Left renal cortex interstitium (tissue), 4 donors: ENCODE results near the gene KCNJ14. TPM values are rescaled to one million over a fixed set of nuclear protein-coding genes. Genes with fewer than 3 reads are reported as not detected.
"Not testable (repeated sequence)": the region's sequence is repeated elsewhere in the genome, so short reads cannot be mapped to it uniquely, and the experiment has no call there.

Experiments used
- DNase-seq, 4 donors: peaks; one replicate each; pipeline ENCODE4 v3.0.0-alpha.2; 2013; ENCODE audit warnings: low read depth in 4 of 4, low spot score in 2 of 4, missing footprints in 1 of 4
- polyA plus RNA-seq, 4 donors: library from polyadenylated mRNA; unstranded; fragments of 120-200 nt; gene quantifications; one replicate each; pipeline ENCODE4 v1.2.1, GENCODE V29; 2013; ENCODE audit not compliant: insufficient read length in 4 of 4

The KCNJ14 gene
- polyA plus RNA-seq, 4 donors = 0.40 to 1.2 (median 0.85) TPM

DNA sequence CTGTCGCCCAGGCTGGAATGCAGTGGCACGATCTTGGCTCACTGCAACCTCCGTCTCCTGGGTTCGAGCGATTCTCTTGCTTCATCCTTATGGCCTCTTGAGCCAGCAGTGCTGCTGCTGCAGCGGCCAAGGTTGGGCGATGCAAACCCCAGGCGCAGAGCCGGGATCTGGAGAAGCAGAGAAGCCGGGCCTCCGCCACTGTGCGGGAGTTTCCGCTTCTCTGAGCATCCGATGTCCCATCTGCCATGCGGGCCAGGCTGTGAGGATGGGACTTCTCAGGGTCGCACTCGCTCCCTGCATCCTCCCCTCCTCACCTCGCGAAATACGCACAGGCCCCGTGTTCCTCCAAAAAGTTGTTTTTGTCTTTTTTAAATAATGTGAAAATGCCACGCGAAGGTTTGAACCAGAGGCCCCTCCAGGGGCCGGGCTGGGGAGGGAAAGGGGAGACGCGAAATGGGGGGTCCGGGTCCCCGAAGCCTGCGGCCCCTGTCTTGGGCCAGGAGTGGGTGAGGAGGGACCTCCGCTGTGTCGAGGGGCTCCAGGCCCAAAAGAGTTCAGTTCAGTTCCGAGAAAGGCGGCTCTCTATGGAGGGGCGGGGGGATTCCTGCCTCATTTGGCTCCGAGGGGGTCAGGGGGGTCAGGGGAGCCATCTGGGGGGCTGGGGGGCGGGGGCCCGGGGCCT, 29.7 kb downstream of the KCNJ14 start:
- no peak for DNase-seq

DNA sequence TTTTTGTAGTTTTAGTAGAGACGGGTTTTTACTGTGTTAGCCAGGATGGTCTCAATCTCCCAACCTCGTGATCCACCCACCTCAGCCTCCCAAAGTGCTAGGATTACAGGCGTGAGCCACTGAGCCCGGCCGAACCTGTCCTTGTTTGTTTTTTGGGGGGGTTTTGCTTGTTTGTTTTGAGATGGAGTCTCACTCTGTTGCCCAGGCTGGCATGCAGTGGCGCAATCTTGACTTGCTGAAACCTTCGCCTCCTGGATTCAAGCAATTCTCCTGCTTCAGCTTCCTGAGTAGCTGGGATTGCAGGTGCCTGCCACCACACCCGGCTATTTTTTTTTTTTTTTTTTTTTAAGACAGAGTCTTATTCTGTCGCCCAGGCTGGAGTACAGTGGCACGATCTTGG, 31.3 kb downstream of the KCNJ14 start:
- not testable (repeated sequence) for DNase-seq

DNA sequence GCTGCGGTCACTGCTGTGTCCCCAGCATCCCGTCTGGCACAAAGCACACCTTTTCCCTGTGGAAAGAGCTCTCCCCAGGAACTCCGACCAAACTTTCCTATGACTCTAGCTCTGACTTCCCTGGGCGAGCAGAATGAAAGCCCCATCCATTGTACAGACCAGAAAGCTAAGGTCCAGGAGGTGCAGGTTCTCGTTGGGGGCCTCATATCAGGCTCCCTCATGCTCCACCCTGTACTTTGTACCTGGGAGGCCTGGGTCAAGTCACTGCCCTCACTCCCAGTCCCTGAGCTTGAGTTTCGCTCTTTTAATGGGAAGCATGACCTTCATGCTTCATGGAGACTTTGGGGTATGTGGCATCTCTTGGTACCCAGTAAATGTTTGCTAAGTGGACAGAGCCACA, 32.2 kb downstream of the KCNJ14 start:
- no peak for DNase-seq

DNA sequence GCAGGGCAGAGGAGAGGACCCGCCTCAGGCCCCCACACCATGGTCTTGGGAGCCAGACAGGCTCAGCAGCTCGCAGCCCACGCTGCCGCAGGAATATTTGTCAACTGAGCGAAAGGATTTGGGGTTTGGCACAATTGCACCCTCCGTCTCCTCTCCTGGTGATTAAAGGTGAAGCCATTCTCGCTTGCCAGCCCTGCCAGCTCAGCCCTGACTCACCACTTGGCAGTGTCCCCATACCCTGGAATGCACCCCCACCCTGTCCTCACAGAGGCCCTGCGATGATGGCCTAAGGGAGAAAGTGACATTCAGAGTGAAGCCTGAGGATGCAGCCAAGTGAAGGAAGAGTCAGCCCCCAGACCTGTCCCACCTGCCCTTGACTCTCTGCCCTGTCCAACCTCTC, 32.6 kb downstream of the KCNJ14 start:
- DNase-seq = no peak

DNA sequence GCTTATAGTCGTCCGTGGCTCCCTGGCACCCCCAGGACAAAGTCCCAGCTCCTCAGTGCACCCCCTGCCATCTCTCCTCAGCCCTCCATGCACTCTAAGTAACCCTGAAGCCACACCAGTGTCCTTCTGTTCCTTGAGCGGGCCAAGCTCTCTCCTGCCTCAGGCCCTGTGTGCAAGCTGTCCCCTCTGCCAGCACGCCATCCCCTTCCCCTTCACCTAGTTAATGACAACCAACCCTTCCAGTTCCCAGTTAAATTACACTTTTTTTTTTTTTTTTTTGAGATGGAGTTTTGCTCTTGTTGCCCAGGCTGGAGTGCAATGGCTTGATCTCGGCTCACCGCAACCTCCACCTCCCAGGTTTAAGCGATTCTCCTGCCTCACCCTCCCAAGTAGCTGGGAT, 33.1 kb downstream of the KCNJ14 start:
- DNase-seq = not testable (repeated sequence)

DNA sequence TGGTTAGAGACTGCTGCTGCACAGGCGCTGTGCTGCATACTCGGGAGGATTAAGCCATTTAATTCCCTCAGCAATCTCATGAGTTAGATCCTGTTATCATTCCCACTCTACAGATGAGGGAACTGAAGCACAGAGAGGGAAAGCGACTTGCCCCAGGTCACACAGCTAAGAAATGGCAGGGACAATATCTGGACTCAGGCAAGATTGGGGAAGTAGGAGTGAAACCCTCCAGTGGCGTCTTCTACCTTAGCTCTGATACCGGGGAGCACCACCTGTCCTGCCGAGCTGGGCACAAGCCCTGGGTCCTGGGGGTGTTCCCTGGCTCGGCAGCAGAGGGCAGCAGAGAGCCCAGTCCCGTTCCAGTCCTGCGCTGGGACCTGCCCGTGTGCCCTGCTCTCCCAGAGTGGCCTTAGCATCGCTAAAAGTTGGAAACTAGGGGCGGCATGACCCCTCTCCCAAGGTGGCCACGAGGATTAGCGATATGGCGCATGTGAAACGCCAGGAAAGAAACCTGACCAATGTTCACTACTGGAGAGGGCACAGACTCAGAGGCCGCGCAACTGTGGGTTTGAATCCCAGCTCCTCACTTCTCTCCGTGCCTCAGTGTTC, 34.3 kb downstream of the KCNJ14 start:
- DNase-seq = no peak

DNA sequence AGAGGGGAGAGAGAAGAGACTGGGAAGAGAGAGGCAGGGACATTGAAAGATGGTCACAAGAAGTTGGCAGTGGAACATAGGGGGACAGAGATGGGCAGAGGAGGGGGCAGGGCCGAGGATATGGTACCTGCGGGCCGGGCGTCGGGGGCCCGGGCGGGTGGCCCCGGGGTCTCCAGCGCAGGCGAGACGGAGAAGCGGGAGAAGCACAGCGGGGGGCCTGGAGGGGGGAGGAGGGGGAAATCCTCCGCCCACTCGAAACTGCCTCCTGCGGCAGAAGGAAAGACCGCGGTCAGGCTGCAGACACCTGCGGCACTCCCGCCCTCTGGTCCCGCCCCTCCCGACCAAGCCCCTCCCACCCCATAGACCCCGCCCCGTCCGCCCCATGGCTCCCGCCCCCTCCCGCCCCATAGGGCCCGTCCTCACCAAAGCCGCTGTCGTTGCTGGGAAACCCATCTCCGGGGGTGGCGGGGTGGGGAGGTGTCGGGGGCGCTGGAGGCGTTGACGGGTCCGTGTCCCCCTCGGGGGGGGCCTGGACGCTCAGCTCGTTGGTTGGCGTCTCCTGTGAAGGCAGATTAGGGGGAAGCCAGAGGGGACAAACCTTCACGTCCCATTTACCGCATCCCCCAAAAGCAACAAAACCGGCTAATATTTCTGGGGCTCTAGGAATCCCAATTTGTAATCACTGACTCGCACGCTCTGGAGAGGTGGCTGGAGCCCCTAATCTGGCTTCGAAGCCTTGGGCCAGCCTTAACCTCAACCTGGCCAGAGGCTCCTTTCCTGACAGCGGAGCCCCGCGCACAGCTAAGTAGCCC, 35.8 kb downstream of the KCNJ14 start:
- no peak for DNase-seq

DNA sequence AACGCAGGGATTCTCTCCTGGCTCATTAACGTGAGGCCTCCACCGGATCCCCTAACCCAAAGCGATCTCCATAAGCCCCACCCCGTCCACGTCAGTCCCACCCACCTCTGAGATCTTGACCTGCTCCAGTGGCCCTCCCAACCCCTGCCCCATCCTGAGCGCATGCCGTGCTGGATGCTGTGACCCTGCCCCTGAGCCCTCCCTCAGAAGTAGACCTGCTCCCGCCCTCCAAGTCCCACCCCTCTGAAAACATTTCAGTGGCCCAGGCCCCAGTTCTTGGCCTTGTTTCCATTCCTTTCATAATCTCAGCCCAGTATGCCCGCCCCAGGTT, 36.4 kb downstream of the KCNJ14 start:
- DNase-seq = no peak

DNA sequence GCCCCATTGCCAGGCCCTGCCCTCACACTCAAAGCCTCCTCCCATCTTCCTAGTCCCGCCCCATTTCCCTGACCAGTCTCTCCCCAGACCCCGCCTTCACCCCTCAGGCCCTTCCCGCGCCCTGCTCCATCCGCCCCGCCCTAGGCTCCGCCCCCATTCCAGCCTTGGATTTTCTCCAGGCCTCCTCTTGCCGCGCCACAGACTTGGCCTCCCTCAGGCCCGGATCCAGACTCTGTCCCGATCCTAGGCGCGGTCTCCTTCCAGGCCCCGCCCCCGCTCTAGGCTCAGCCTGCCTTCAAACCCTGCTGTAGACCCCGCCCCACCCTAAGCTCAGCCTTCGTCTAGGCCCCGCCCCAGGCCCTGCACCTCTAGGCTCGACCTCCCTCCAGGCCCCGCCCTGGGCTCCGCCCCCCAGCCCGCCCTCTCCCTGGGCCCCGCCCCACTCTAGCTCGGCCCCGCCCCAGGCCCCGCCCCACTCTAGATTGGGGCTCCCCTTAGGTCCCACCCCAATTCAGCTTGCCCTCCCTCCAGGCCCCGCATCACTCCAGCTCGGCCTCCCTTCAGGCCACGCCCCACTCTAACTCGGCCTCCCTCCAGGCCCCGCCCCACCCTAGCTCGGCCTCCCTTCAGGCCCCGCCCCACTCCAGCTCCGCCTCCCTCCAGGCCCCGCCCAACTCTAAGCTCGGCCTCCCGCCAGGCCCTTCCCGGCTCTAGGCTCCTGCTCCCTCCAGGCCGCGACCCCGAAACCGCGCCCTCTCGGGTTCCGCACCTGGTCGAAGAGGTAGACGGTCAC, 37.7 kb downstream of the KCNJ14 start:
- DNase-seq = peak in 2 of 4 donors; percentile 73 to 74

DNA sequence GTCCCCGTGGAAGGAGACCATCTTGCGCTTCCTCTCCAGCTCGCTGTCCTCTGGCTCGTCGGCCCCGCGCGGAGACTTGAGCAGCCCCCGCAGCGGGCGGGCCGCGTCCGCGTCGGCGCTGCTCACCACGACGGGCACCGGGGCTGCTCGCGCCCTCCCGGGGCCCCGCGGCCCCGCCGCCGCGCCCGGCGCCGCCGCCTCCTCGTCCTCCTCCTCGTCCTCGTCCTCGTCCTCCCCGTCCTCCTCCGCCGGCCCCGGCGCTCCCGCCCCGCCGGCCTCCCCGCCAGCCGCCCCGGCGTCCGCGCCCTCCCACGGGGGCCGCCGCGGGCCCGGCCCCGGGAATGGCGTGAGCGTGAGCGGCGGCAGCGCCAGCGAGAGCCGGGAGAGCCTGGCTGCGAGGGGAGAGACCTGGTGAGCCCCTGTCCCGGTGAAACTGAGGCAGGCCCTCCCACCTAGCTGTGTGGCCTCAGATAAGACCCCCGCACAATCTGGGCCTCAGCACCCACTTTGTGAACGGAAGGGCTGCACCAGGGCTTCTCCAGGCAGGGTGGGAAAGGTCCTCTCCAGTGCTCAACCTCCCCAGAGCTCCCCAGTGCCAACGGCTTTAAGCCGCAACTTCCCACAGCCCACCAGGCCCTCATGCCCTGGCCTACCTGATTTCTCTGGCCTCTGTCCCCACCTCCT, 38.5 kb downstream of the KCNJ14 start:
- DNase-seq = no peak

DNA sequence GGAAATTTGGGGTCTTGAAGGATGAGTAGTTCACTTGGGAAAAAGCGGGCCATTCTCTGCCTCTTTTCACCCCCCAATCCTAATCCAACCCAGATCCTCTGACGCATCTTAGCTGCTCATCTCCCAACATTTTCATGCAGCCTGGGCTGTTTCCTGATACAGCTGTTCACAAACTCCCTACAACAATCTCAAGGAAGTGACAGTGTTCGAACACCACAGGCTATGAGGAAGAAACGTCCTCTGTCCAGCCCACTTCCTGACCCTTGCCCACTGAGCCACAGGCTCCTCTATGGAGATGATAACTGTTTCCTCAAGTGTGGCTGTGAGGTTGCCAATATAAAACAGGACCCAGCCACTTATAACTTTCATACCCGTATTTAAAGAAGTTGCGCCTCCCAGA, 40.0 kb downstream of the KCNJ14 start:
- DNase-seq = no peak

DNA sequence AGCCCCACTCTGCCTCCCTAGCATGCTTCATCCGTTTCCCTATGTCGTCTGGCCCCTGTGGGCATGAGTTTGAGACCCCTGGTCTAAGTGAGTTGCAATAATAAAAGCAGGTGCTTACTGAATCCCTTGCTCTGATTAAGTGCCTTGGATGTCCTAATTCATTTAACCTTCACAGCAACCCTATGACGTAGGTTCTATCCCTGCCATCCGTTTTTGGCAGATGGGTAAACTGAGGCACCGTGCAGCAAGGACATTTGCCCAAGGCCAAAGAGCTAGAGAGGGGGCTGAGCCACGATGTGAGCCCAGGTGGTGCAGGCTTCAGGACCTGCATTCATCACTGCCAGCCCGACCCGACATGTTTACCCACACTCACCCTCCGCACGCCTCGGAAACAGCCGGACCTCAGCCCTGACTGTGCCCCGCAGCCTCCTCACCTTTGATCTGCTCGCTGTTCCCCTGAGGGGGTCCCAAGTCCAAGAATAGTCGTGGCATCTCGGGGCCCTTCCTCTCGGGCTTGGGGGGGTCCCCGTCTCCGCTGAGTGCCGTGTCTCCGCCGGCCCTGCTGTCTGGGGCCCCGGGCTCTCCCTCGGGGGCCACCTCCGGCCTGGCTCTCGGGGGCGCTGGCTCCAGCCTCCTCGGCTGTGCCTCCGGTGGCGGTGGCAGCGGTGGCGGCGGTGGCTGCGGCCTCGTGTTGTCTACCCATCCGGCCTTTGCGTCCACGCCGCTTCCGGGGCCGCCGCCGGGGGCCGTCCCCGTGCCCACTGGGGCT, 41.8 kb downstream of the KCNJ14 start:
- no peak for DNase-seq

DNA sequence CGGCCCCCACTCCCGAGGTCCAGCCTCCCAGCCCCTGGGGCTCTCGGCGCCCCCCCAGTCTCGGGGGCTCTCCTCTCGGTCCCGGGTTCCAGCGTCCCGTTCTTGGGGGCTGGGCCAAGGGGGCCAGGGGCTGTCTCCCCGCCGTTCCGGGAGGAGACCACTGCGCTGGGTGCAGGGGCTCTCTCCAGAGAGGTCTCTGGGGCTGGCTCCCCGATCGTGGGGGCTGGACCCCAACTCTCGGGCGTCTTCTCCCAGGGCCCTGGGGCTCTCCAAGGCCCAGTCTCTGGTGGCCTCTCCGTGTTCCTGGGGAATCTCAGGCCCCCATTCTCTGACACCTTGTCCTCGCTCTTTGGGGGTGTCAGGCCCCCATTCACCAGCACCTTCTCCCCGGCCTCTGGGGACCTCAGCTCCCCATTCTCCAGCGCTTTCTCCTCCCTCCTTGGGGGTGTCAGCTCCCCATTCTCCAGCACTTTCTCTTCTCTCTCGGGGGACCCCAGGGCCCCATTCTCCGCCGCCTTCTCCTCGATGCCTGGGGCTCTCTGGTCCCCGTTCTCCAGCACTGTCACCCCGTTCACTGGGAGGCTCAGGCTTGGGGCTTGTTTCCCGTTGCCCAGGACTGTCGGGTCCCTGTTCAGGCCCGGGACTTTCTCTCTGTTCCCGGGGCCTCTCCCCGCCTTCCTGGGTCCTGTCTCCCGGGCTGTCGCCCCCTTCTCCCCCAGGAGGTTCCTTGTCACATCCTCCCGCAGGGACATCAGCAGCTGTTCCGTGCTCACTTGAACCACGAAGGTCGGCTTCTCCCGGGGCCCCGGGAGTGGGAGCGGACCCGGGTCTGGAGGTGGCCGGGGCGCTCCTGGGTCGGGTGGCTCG, 42.6 kb downstream of the KCNJ14 start:
- DNase-seq = no peak

DNA sequence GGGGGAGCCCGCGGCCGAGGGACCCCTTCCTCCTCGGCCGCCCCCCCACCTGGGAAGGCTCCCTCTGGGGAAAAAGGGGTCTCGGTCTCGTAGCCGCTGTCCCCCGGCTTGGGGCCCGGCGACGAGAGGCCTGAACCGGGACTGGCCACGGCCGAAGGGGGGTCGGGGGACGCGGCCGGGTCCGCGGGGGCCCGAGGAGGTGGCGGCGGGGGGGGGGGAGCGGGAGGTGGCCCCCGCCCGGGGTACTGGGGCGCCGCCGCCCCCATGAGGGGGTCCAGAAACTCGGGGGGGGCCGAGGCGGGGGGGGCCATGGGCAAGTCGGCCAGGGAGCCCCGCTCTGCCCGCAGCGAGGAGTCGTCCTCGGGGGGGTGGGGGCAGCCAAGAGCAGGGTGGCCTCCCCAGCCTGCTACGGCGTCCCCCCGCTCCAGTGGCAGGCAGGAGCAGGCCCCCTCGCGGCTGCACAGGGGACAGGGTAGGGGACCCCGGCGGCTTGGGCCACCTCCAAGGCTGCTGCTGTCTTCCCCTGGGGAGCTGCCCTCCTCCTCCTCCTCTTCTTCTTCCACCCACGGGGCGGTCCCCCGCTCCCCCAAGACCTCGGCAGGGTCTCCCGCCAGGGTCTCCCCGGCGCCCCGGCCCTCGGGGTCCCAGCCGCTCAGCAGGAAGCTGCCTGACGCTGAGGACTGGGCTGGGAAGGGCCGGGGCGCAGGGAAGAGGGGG, 43.4 kb downstream of the KCNJ14 start:
- DNase-seq = no peak

DNA sequence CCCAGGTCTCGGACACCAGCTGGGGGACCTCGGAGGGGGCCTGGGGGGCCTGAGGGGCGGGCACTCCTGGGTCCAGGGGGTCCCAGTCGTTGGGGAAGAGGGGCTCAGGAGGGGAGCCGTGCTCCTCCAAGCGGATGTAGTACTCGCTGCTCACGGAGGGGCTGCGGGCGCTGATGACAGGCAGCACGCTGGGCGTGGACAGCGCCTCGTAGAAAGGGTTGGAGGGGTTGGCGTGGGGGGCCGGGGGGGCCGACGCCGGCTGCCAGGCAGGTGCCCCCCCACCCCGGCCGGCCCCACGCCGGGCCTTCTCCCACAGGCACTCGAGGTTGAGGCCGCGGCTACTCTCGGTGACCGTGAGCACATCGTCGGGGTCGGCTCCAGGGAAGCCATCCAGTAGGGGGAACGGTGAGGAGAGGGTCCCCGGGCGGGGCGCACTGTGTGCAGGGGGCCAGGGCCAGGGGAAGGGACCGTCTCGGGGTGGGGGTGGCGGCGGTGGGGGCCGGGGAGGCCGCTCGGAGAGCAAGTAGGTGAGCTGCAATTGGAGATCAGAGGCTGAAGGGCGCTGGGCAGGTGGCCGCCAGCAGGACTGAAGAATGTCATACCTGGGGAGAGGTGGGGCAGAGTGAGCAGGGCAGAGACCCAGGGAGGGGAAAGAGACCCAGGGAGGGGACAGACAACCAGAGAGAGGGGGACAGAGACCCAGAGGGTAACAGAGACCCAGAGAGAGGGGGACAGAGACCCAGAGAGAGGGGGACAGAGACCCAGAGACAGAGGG, 44.1 kb downstream of the KCNJ14 start:
- DNase-seq = no peak

DNA sequence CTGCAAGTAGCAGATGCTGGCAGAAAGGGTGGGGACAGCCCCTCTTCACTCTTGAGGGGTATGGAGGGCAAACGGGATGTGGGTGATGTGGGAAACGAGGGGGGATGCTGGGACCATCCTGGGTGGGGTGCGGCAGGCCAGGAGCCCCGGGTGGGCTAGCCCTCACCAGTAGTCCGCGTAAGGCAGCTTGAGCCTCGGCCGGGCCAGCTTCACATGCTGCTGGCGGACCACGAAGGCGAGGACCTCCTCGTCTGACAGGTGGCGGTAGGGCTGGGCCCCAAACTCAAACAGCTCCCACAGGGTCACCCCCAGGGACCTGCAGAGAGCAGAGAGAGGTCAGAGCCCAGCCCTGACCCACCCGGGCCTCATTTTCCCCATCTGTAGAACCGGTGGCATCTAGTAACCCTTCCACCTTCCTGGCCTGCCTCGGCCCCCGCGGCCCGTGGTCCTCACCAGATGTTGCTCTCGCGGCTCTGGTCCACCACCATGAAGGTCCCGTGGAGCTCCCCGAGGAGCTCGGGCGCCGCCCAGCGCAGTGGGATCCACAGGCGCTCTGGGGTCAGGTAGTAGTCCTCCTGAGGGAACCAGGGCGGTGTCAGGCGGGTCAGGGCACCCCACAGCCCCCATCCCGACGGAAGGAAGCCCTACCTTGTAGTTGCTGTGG, 45.6 kb downstream of the KCNJ14 start:
- DNase-seq = no peak
